H9 (cell line): ENCODE data around the gene OAS2. TPM values are rescaled to one million over a fixed set of nuclear protein-coding genes. Genes with fewer than 3 reads are reported as not detected.

Source experiments
- DNase-seq: peaks from one replicate; pipeline ENCODE4 v3.0.0-alpha.2; 2017
- H2AFZ ChIP-seq: one replicate; pipeline ENCODE4 v1.6.1; 2013; ENCODE audit warnings: mild to moderate bottlenecking, low read length, control low read depth, moderate library complexity
- H2AK5ac ChIP-seq: 2 replicates; pipeline ENCODE4 v1.6.1; 2013; ENCODE audit warnings: low read length, control low read depth, mixed read lengths; ENCODE audit not compliant: insufficient read length
- H2BK120ac ChIP-seq: one replicate; pipeline ENCODE4 v1.6.1; 2013; ENCODE audit warnings: low read depth, mild to moderate bottlenecking, low read length, control low read depth, inconsistent platforms; ENCODE audit not compliant: poor library complexity, severe bottlenecking
- H2BK12ac ChIP-seq: 2 replicates; pipeline ENCODE4 v1.6.1; 2013; ENCODE audit warnings: low read length, control low read depth, mixed read lengths, low read depth; ENCODE audit not compliant: insufficient read length
- H2BK15ac ChIP-seq: 2 replicates; pipeline ENCODE4 v1.6.1; 2013; ENCODE audit warnings: low read depth, low read length, control low read depth
- H2BK20ac ChIP-seq: one replicate; pipeline ENCODE4 v1.6.1; 2013; ENCODE audit warnings: low read depth, mild to moderate bottlenecking, low read length, control low read depth, inconsistent platforms; ENCODE audit not compliant: poor library complexity, severe bottlenecking
- H2BK5ac ChIP-seq: 2 replicates; pipeline ENCODE4 v1.6.1; 2013; ENCODE audit warnings: low read length, control low read depth, mixed read lengths; ENCODE audit not compliant: insufficient read length
- H3K14ac ChIP-seq: 2 replicates; pipeline ENCODE4 v1.6.1; 2013; ENCODE audit warnings: low read length, control low read depth; ENCODE audit not compliant: insufficient read depth
- H3K18ac ChIP-seq: 2 replicates; pipeline ENCODE4 v1.6.1; 2013; ENCODE audit warnings: low read depth, mild to moderate bottlenecking, mixed read lengths, low read length, control low read depth; ENCODE audit not compliant: insufficient read length
- H3K23ac ChIP-seq: 2 replicates; pipeline ENCODE4 v1.6.1; 2013; ENCODE audit warnings: low read length, control low read depth, mixed read lengths, low read depth; ENCODE audit not compliant: insufficient read length
- H3K23me2 ChIP-seq: 2 replicates; pipeline ENCODE4 v1.6.1; 2013; ENCODE audit warnings: low read depth, mild to moderate bottlenecking, mixed read lengths, low read length, control low read depth; ENCODE audit not compliant: insufficient read length, poor library complexity, severe bottlenecking
- H3K27ac ChIP-seq: 2 replicates; pipeline ENCODE4 v1.5.1; 2013; ENCODE audit warnings: low read length, control low read depth, mixed read lengths, low read depth; ENCODE audit not compliant: insufficient read length
- H3K27me3 ChIP-seq: 2 replicates; pipeline ENCODE4 v1.6.1; 2013; ENCODE audit warnings: low read length, control low read depth, inconsistent platforms; ENCODE audit not compliant: insufficient read depth
- H3K4ac ChIP-seq: 2 replicates; pipeline ENCODE4 v1.6.1; 2013; ENCODE audit warnings: low read depth, mild to moderate bottlenecking, control low read depth, inconsistent platforms, low read length, moderate library complexity
- H3K4me1 ChIP-seq: 2 replicates; pipeline ENCODE4 v1.6.1; 2013; ENCODE audit warnings: low read length, control low read depth, inconsistent platforms; ENCODE audit not compliant: insufficient read depth
- H3K4me2 ChIP-seq: 2 replicates; pipeline ENCODE4 v1.6.1; 2013; ENCODE audit warnings: low read length, control low read depth, mixed read lengths; ENCODE audit not compliant: insufficient read length, insufficient read depth
- H3K56ac ChIP-seq: 2 replicates; pipeline ENCODE4 v1.6.1; 2013; ENCODE audit warnings: low read depth, mild to moderate bottlenecking, mixed read lengths, low read length, control low read depth; ENCODE audit not compliant: insufficient read length
- H3K79me1 ChIP-seq: 2 replicates; pipeline ENCODE4 v1.6.1; 2013; ENCODE audit warnings: low read depth, mild to moderate bottlenecking, moderate library complexity, low read length, control low read depth, inconsistent platforms; ENCODE audit not compliant: insufficient read depth, poor library complexity, severe bottlenecking
- H3K79me2 ChIP-seq: 2 replicates; pipeline ENCODE4 v1.6.1; 2013; ENCODE audit warnings: low read length, control low read depth, inconsistent platforms; ENCODE audit not compliant: insufficient read depth
- H3K9ac ChIP-seq: 2 replicates; pipeline ENCODE4 v1.6.1; 2013; ENCODE audit warnings: low read length, control low read depth, mixed read lengths; ENCODE audit not compliant: insufficient read length; ENCODE audit errors: extremely low read depth
- H3K9me3 ChIP-seq: one replicate; pipeline ENCODE4 v1.6.1; 2013; ENCODE audit warnings: low read depth, low read length, inconsistent platforms; ENCODE audit not compliant: control insufficient read depth
- H3T11ph ChIP-seq: one replicate; pipeline ENCODE4 v1.6.1; 2013; ENCODE audit warnings: mild to moderate bottlenecking, low read length, control low read depth, inconsistent platforms
- H4K20me1 ChIP-seq: one replicate; pipeline ENCODE4 v1.6.1; 2013; ENCODE audit not compliant: control insufficient read depth, insufficient read length, insufficient read depth
- H4K5ac ChIP-seq: 2 replicates; pipeline ENCODE4 v1.6.1; 2013; ENCODE audit warnings: low read depth, mild to moderate bottlenecking, mixed read lengths, low read length, control low read depth; ENCODE audit not compliant: insufficient read length
- H4K8ac ChIP-seq: replicated peaks from 2 replicates; pipeline ENCODE4 v1.6.1; 2013; ENCODE audit warnings: low read length, control low read depth, mixed read lengths, low read depth; ENCODE audit not compliant: insufficient read length
- H4K91ac ChIP-seq: 2 replicates; pipeline ENCODE4 v1.6.1; 2013; ENCODE audit warnings: low read depth, mild to moderate bottlenecking, moderate library complexity, mixed read lengths, low read length, control low read depth; ENCODE audit not compliant: insufficient read length
- H3K27ac Mint-ChIP-seq, 3 experiments: 2 replicates in 2 of 3; 3 replicates in 1 of 3; pipeline ENCODE4 v1.8.0; 2020 to 2021; ENCODE audit warnings: mixed read lengths in 3 of 3, mild to moderate bottlenecking in 1 of 3, moderate library complexity in 1 of 3
- H3K27me3 Mint-ChIP-seq: 2 replicates; pipeline ENCODE4 v1.8.0; 2021; ENCODE audit warnings: low read depth, mild to moderate bottlenecking, moderate library complexity, mixed read lengths
- H3K36me3 Mint-ChIP-seq, 3 experiments: 2 replicates in 2 of 3; 3 replicates in 1 of 3; pipeline ENCODE4 v1.8.0; 2020 to 2021; ENCODE audit warnings: low read depth in 3 of 3, mixed read lengths in 3 of 3; ENCODE audit not compliant: insufficient read depth in 1 of 3
- H3K4me1 Mint-ChIP-seq, 2 experiments: 2 replicates each; pipeline ENCODE4 v1.8.0; 2020; ENCODE audit warnings: mixed read lengths in 2 of 2
- H3K4me3 Mint-ChIP-seq, 2 experiments: 2 replicates in 1 of 2; 3 replicates in 1 of 2; pipeline ENCODE4 v1.8.0; 2020 to 2021; ENCODE audit warnings: mild to moderate bottlenecking in 2 of 2, mixed read lengths in 2 of 2, moderate library complexity in 1 of 2
- H3K9me3 Mint-ChIP-seq, 2 experiments: 2 replicates in 1 of 2; 3 replicates in 1 of 2; pipeline ENCODE4 v1.8.0; 2020; ENCODE audit warnings: mild to moderate bottlenecking in 2 of 2, mixed read lengths in 2 of 2, moderate library complexity in 1 of 2
- CTCF ChIP-seq: fragments of 200-600 bp; sonication (generic); conservative IDR thresholded peaks from 3 replicates; pipeline ENCODE4 v1.8.0; 2021; ENCODE audit warnings: antibody characterized with exemption, mild to moderate bottlenecking
- WGBS: extraction: QIAGEN DNeasy Blood & Tissue Kit; methylation state at CpG from one replicate; pipeline ENCODE4 v1.1.7; 2013; ENCODE audit warnings: missing lambda C conversion rate, low lambda C conversion rate, mixed read lengths; ENCODE audit not compliant: insufficient read length; ENCODE audit errors: extremely low coverage; 5-methylcytosine and 5-hydroxymethylcytosine counted together
- total RNA-seq: library from RNA; stranded (reverse); gene quantifications from 2 replicates; pipeline ENCODE4 v1.2.1, GENCODE V29; 2021

OAS2 gene
- total RNA-seq, 1 experiment from 2014 or later = not detected

- H2BK120ac ChIP-seq = no peak overlapping the region
- no CpG with 5 or more reads among the region's 1 CpG for WGBS
- no peak overlapping the region for H2BK12ac ChIP-seq
- no peak overlapping the region for H2AK5ac ChIP-seq
- H3K27ac ChIP-seq = no peak overlapping the region
- no peak overlapping the region for H4K5ac ChIP-seq
- Mint-ChIP-seq H3K4me3 (no peak overlapping the region), H3K27me3 (peaks cover 7% of the 10 kb centered on the region; the same call in 1 of the 2 replicates), H3K9me3 (peaks cover 4 to 5% of the 10 kb centered on the region in 2 experiments), H3K36me3 (0 out of 7 replicates have a peak, but pooled peaks cover 0 to under 1% (median 0%) of the 10 kb centered on the region in 3 experiments), H3K4me1 (peaks cover 2 to 6% of the 10 kb centered on the region in 2 experiments; a peak in 2 of 4 replicates), H3K27ac (no peak overlapping the region)
- no peaks in the 10 kb centered on the region for H3K9me3 ChIP-seq
- H4K91ac ChIP-seq = no peak overlapping the region
- H4K20me1 ChIP-seq = no peaks in the 10 kb centered on the region
- no peaks in the 10 kb centered on the region for H3K27me3 ChIP-seq
- no peaks in the 10 kb centered on the region for H3K79me1 ChIP-seq
- H3K14ac ChIP-seq = no peak overlapping the region
- no peak overlapping the region for H3K23ac ChIP-seq
- H4K8ac ChIP-seq = no peak overlapping the region
- no peaks in the 10 kb centered on the region for H3K23me2 ChIP-seq
- no peak for TF ChIP-seq CTCF
- no peaks in the 10 kb centered on the region for H3K4me1 ChIP-seq
- H3K79me2 ChIP-seq = no peaks in the 10 kb centered on the region
- H3T11ph ChIP-seq = no peak overlapping the region
- H2BK5ac ChIP-seq = no peak overlapping the region
- no peak overlapping the region for H2BK15ac ChIP-seq
- H2AFZ ChIP-seq = no peak overlapping the region
- H3K56ac ChIP-seq = no peak overlapping the region
- no peak for DNase-seq
- H2BK20ac ChIP-seq = no peak overlapping the region
- H3K18ac ChIP-seq = no peak overlapping the region
- no peak overlapping the region for H3K4me2 ChIP-seq
- H3K9ac ChIP-seq = no peak overlapping the region
- H3K4ac ChIP-seq = no peak overlapping the region
Measured at GRCh38 chr12:113021500-113021899, 43.2 kb downstream of the OAS2 start.
